Measurements from ENCODE around the gene TRIM3. TPM values are rescaled to one million over a fixed set of nuclear protein-coding genes. Genes with fewer than 3 reads are reported as not detected.

The TRIM3 gene
- total RNA-seq, 2 donors from 2014 or later: 20.3 to 23.7 TPM

GRCh38 chr11:6480299-6480914 is 6.7 kb upstream of the TRIM3 start:
- peak overlapping the region; percentile 62 to 75 for H3K4me3 ChIP-seq
- H3K9me3 ChIP-seq: no peaks in the 10 kb centered on the region
- TF ChIP-seq POLR2A (IDR thresholded peaks at IDR 0.05): no peak
- TF ChIP-seq POLR2AphosphoS5 (IDR thresholded peaks at IDR 0.05): no peak
- TF ChIP-seq, protein P1, sequence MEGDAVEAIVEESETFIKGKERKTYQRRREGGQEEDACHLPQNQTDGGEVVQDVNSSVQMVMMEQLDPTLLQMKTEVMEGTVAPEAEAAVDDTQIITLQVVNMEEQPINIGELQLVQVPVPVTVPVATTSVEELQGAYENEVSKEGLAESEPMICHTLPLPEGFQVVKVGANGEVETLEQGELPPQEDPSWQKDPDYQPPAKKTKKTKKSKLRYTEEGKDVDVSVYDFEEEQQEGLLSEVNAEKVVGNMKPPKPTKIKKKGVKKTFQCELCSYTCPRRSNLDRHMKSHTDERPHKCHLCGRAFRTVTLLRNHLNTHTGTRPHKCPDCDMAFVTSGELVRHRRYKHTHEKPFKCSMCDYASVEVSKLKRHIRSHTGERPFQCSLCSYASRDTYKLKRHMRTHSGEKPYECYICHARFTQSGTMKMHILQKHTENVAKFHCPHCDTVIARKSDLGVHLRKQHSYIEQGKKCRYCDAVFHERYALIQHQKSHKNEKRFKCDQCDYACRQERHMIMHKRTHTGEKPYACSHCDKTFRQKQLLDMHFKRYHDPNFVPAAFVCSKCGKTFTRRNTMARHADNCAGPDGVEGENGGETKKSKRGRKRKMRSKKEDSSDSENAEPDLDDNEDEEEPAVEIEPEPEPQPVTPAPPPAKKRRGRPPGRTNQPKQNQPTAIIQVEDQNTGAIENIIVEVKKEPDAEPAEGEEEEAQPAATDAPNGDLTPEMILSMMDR (IDR thresholded peaks at IDR 0.05): no peak
- H3K27me3 ChIP-seq (replicated peaks; ENCODE audit: insufficient read depth): no peaks in the 10 kb centered on the region
- peaks cover 0 to 10% of the 10 kb centered on the region in 2 donors for H3K36me3 ChIP-seq
- no peak for DNase-seq (ENCODE audit: low spot score)
- intact Hi-C loops (cut with DNase I): loop anchor here (5.0 kb wide), 2 partner anchors 122 to 202 kb away; partner anchors contain the start of genes ILK, MRPL17 and RRP8
- peak overlapping the region; percentile 94 for H3K27ac ChIP-seq
- 49% methylated on average over 9 of the region's 9 CpGs for WGBS
- peaks cover 16% of the 10 kb centered on the region for H3K4me1 ChIP-seq (replicated peaks)

- Histone ChIP-seq H3K9me3 (no peaks in the 10 kb centered on the region), H3K36me3 (peaks cover 0 to 10% of the 10 kb centered on the region in 2 donors), H3K27me3 (replicated peaks; ENCODE audit: insufficient read depth) (no peaks in the 10 kb centered on the region), H3K4me3 (no peak overlapping the region), H3K27ac (peak overlapping the region; percentile 44 to 98), H3K4me1 (replicated peaks) (peaks cover 18% of the 10 kb centered on the region)
- intact Hi-C loops (cut with DNase I): no loop called here
- WGBS: 94% methylated on average over 4 of the region's 4 CpGs
- no peak for DNase-seq (ENCODE audit: low spot score)
- no peak for TF ChIP-seq POLR2AphosphoS5 (IDR thresholded peaks at IDR 0.05)
- TF ChIP-seq, protein P1 (IDR thresholded peaks at IDR 0.05): no peak
Observed at GRCh38 chr11:6476571-6476970, 2.8 kb upstream of the TRIM3 start.

DNA sequence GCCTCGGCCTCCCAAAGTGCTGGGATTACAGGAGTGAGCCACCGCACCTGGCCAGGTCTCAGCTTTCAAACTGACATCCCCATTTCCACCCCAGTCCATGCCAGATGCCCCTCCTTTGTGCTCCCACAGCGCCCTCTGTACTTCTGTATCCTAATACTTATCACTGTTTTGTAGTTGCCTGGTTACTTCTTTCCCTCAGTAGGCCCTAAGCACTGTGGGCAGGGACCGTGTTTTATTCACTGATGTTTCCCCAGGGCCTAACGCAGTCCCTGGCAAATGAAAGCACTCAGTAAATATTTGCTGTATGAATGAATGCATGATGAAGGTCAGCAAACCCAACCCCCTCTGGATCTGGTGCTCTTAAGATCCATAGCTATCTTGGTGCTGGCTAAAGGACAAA is 2.2 kb upstream of the TRIM3 start:
- H3K27me3 ChIP-seq (replicated peaks; ENCODE audit: insufficient read depth): no peaks in the 10 kb centered on the region
- 51% methylated on average over 5 of the region's 5 CpGs for WGBS
- intact Hi-C loops (cut with DNase I): no loop called here
- peak; percentile 47 for DNase-seq (ENCODE audit: low spot score)
- H3K4me3 ChIP-seq: no peak overlapping the region
- H3K4me1 ChIP-seq (replicated peaks): peaks cover 18% of the 10 kb centered on the region
- peaks cover 0 to 10% of the 10 kb centered on the region in 2 donors for H3K36me3 ChIP-seq
- TF ChIP-seq POLR2A (IDR thresholded peaks at IDR 0.05): no peak
- TF ChIP-seq POLR2AphosphoS5 (IDR thresholded peaks at IDR 0.05): peak; percentile 55
- H3K9me3 ChIP-seq: no peaks in the 10 kb centered on the region
- H3K27ac ChIP-seq: peak overlapping the region; percentile 44 to 98

- intact Hi-C loops (cut with DNase I): no loop called here
- H3K9me3 ChIP-seq: no peaks in the 10 kb centered on the region
- H3K4me1 ChIP-seq (replicated peaks): peaks cover 11% of the 10 kb centered on the region
- TF ChIP-seq POLR2AphosphoS5 (IDR thresholded peaks at IDR 0.05): no peak
- TF ChIP-seq, protein P1 (IDR thresholded peaks at IDR 0.05): no peak
- no peak for TF ChIP-seq POLR2A (IDR thresholded peaks at IDR 0.05)
- no peak overlapping the region for H3K4me3 ChIP-seq
- no peaks in the 10 kb centered on the region for H3K27me3 ChIP-seq (replicated peaks; ENCODE audit: insufficient read depth)
- H3K36me3 ChIP-seq: peaks cover 0 to 10% of the 10 kb centered on the region in 2 donors
- H3K27ac ChIP-seq: peak overlapping the region; percentile 98 to 99
- WGBS: 56% methylated on average over 3 of the region's 3 CpGs
- no peak for DNase-seq (ENCODE audit: low spot score)
Observed at GRCh38 chr11:6474806-6475500, 1.2 kb upstream of the TRIM3 start.

- TF ChIP-seq POLR2A (IDR thresholded peaks at IDR 0.05) (no peak), POLR2AphosphoS5 (IDR thresholded peaks at IDR 0.05) (no peak)
- TF ChIP-seq, protein P1 (IDR thresholded peaks at IDR 0.05): no peak
- intact Hi-C loops (cut with DNase I): no loop called here
- H3K4me1 ChIP-seq (replicated peaks): peaks cover 7% of the 10 kb centered on the region
- peaks cover 0 to 10% of the 10 kb centered on the region in 2 donors for H3K36me3 ChIP-seq
- WGBS: 22% methylated on average over 7 of the region's 7 CpGs
- peak overlapping the region; percentile 98 to 99 for H3K27ac ChIP-seq
- H3K9me3 ChIP-seq: no peaks in the 10 kb centered on the region
- no peak for DNase-seq (ENCODE audit: low spot score)
- H3K27me3 ChIP-seq (replicated peaks; ENCODE audit: insufficient read depth): no peaks in the 10 kb centered on the region
- H3K4me3 ChIP-seq: peak overlapping the region; percentile 67 to 70
Observed at GRCh38 chr11:6474413-6474792, 662 bp upstream of the TRIM3 start.

Measured in prostate gland (tissue), 2 donors.